Non-pigmented ciliary epithelial cell (primary cell): ENCODE data around the gene RTN4R.

Experiments used
- DNase-seq: peaks from one replicate; pipeline ENCODE4 v3.0.0-alpha.2; 2010; ENCODE audit warnings: low read depth

RTN4R gene

DNA sequence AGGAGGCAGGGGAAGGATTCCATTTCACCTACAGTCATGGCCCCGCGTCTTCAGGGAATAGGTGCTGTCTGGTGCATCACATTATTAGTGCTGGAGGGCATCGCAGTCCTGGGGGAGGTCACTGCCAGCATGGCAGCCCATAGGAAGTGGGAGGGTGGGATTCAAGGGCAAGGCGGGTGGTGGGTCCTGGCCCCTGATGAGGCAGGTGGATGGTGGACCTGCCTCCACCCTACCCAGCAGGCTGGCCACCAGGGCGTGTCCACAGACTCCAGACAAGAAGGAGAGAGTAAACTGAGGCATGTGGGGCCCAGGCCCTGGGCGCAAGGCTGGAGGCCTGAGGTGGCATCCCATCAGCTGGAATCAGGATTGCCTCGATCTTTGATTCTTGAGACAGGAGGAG, 53.3 kb downstream of the RTN4R start:
- DNase-seq = no peak

DNA sequence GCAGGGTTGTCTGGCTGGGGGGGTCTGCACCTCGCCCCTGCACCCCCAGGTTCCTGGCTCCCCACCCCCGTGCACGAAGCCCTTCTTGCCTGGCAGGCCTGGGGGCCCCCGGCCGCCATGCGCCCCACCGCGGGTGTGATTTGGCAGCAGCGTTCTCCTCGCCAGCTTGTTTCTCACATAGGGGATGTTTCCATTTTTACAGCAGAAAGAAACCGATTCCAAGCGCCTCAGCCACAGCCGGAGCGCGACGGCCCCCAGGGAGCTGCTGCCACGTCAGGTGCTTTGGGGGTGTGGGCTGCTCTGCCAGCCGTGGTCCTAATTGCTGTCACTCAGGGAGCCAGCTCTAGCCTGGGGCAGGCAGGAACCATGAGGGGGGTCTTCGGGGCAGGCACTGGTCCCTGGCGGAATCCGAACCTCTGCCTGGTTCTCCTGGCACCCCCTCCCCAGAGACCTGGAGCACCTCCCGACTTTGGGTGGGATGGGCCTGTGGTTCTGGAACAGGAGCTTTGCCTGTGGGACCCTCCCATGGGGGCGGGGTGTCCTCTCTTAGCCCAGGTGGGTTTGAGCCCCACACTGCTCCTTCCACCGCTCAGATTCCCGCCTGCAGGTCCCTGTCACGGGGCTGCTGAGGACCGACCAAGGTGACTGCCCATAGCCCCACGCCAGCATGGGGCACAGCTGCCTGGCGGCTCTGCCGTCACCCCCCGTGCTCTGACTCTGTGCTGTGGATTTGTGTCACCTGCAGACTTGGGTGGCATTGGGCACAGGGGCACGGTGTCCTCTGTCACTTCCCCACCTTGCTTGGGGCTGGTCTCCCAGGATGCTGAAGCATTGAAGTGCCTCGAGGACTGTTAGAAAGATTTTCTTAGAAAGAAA, 54.0 kb downstream of the RTN4R start:
- DNase-seq = no peak

DNA sequence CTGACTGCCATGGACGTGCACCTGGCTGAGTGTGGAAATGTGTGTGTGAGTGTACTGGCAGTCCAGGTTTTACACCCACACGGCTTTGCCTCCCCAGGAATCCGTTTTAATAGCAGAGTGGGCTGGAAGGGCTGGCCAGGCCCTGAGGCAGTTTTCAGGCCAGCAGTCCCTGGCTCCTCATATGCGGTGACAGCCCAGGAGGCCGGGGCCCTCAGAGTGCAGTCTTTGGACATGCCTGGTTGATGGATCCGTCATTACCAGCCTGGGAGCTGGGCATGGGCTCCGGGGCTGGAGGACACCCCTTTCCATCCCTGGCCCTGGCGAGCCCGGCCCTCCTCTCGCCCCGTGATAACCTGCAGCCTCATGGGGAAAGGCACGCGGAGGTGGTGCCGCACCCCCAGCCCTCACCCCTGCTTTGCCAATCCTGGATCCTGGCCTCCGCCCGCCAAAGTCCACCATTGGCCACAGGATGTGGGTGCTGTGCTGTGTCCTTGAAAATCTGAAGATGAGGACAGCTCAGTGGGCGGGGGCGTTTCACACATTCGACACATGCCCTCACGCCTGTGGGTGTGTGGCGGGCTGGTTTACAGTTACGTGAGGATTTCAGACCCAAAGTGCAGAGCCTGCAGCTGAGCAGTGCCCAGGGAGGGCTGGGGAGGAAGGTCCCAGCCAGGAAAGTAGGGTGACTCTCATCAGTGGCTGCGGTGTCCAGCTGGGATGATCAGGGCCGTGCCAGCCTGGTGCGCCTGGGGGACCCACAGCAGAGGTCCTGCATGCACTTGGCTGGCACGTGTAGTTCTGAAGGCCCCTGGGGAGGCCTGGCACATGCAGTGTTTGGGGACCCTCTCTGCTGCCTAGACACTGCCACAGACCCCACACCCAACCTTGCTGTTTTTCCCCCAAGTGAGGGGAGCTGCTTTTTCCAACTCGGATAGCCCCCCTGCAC, 55.1 kb downstream of the RTN4R start:
- DNase-seq = no peak

DNA sequence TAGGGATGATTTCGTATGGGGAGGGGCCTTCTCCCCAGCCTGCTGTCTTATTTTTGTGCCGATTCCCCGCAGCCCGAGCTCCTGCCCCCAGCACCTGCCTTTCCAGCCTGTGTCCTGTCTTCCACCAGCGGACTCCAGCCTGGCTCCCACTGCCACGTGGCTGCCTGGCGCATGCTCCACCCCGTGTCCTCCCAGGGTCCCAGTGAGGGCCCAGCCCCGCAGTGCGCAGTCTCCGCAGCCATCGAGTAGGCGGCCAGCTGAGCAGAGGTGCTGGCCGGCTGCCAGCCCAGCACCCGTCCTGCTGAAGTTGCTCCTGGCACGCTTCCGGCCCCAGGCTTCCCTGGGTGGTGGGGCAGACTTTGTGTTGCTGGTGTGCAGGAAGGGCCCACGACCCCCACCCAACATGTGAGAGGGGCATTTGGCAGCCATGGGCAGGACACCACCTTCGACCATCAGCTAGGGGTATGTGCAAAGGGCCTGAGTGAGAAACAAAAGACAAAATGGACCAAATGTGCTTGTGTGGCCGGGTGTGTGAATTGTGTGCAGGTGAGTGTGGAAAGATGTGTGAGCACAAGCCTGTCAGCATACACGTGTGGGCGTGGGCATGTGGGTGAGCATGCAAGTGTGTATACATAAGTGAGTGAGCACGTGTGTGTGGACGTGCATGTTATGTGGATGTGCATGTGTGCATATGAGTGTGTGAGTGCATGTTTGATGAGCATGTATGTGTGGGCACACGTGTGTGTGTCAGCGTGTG, 55.9 kb downstream of the RTN4R start:
- no peak for DNase-seq

DNA sequence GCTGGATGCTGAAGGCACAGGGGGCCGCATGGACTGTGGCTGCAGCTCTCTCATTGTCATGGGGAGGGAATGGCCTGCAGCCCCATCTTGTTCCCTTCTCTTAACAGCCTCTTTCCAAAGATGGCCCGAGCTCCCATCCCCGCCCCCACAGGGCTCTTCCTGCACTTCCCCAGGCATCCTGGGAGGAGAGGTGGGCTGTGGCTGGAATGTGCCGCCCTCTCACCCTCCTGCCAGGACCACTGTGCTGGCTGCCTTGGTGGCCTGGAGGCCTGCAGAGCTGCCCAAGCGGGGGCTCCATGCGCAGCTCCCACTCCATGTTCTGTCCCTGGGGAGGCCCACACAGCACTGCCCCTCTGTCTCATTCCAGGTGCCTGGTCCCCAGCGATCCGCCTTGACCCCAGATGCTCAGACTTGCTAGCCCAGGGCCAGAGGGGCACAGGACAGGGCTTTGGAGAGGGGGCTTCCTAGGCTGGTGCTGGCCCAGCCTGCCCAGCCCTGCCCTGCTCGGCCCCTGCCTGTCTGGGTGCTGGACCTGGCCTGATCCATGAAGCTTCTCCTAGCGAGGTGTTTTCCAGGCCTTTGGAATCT, 56.6 kb downstream of the RTN4R start:
- DNase-seq = no peak

DNA sequence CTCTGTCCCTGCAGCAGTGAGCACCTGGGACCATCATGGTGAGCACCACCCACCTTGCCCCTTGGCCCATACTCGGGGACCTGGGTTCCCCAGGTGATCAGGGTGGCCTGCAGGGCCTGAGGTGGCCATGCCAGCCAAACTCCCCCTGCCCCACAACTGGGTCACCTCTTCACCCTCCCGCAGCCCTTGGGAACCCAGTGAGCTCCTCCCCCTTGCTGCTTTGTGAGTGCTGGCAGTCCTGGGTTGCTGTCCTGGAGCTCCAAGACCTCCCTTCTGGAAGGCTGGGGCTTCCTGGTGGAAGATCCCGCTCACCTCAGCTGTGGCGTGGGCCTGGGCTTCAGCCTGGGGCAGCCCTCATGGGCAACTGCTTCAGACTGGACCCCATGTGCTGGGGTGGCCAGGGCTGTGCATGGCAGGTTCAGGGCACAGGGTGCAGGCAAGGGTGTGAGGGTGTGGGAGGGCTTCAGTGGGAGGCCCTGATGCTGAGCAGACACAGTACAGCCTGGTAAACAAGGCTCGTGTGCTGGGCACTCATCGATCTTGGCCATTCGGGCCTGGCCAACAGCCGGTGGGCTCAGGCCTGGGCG, 57.6 kb downstream of the RTN4R start:
- DNase-seq = no peak

DNA sequence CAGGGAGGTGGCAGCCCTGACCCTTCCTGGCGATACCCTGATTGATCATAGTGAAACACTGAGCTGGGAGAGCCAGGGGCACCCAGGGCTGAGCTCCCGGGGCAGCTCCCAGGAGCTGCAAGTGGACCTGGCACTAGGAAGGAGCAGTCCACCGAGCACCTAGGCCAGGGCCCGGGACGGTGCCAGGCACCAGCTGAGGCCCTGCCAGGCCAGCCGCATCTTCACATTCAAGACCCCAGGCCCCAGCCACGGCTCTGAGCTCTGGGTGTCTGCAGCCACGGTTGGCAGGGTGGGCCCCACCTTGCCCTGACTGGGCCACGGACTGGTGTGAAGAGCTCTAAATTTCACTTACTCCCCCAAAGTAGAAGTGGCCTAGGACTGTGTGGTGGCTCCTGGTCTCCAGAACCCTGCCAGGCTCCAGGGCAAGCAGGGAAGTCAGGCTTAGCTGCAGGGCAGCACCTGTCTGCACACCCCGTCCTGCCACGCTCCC, 58.3 kb downstream of the RTN4R start:
- no peak for DNase-seq

DNA sequence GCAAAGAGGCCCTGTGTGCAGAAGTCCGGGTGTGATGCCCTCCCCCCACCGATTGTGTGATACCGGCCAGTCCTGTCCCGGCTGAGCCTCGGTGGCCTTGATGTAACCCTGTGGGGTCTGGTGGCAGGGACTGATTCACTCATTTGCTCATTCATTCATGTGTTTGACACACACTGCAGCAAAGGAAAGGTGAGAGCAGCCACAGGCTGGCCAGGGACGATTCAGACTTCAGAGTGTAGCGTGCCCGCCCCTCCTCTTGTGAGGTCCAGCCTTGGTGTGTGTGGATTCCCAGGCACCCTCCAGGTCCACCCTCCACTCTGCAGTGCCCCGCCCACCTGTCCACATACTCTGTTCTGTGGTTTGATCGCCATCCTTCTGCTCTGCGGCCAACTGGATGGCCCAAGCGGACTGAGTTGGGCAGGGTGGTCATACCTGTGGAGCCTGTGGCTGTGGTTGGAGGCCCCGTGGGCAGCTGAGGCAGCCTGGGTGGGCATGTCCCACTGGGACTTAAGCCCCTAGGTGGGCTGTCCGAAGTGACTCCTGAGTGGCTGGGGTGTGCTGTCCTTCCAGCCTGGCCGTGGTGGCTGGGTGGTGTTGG, 59.3 kb downstream of the RTN4R start:
- no peak for DNase-seq

DNA sequence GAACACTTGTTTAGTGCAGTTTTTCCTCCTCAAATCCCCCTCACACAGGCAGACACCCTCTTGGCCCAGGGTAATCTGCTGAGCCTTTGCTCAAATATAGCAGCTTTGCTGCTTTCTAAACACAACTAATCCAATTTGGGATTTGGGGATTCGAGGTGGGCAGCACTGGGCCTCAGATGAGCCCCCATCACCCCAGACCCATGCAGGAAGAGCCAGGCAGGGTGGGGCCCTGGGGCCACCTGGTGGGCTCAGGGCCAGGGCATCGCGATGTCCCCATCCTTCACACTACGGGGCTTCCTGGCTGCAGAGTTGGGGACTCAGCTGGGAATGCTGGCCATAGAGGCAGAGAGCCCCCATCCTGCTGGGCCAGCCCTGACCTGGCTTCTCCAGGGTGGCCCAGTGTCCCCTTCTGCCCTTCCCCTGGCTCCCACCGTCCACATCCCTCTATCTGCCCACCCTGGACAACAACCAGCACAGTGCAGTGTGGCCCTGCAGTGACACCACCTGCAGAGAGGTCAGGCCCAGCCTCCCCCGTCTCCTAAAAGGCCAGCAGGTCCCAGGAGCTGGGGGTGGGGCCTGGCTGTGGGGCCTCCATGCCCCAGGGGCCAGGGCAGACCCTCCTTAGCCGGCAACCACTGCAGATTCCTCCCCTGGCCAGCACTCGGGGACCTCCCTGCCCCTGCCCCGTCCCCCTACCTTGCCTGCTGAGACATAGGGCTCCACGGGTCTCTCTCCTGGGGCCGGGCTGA, 60.7 kb downstream of the RTN4R start:
- no peak for DNase-seq

DNA sequence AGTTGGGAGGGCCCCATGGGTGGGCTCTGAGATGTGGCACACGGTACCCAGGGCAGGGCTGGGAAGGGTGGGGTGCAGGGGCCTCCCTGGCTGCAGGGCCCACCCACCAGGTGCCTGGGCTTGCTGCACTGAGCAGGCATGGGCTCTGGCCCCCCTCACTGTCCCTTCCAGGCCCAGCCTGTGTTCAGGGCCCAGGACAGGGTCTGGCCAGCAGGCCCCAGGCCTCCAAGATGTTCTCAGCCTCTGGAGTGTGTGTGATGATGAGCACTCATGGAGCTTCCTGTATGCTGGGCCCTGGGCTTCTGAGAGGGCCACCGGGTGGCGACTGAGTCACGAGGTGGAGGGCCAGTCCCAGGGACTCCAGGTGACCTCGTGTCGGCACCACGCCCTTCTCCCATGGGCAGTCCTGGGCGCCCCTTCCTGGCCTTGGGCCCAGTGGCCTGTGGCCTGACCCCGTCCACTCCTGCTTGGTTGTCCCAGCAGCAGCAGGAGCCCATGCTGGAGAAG, 61.4 kb downstream of the RTN4R start:
- no peak for DNase-seq

DNA sequence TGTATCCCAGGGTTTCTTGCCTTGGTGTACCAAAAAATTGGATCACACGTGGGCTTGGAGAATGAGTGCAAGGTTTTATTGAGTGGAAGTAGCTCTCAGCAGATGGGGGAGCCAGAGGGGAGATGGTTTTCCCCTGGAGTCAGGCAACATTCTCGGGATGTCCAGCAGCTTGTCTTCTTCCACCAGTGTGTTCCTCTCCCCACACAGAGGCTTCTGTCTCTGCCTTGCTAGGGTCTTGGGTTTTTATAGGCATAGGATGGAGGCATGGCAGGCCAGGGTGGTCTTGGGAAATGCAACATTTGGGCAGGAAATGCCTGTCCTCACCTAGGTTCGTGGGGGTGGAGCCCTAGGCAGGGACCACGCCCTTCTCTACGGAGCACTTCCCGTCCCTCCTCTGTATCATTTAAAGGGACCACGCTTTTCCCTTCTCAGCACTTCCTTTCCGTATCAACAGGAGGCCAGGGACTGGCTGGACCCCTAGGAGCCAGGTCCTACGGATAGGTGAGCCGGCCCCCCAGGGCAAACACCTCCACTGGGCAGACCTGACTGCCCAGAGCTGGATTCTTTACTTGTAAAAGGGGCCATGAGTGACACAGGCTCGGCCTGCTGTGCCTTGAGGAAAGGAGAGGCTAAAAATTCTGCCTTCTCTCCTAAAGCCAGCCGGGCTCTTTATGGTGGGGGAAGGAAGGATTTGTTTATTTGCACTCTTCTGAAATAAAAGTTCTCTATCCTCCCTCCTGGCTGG, 62.0 kb downstream of the RTN4R start:
- no peak for DNase-seq

DNA sequence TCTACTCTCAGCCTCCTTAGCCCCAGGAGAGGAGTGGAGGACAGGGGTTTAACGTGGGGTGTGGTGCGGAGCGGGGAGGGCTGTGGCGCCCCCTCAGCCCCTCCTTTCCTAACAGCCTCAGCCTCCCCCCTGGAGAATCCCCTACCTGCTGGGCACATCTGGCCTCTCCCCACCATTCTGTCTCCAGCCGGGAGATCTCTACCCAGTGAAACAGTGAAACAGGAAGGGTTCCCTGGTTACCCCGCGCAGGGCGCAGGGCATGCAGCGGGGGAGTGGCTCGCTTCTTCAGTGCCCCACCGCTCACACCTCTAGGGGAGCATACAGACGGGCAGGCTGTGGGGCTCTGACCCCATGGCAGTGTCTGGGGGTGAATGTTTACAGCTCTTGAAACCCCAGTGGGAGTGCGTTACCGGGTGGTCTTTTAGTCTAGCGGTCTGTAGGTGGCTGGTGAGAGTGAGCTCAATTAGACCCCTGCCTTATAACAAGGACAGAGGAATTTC, 62.6 kb downstream of the RTN4R start:
- DNase-seq = no peak

DNA sequence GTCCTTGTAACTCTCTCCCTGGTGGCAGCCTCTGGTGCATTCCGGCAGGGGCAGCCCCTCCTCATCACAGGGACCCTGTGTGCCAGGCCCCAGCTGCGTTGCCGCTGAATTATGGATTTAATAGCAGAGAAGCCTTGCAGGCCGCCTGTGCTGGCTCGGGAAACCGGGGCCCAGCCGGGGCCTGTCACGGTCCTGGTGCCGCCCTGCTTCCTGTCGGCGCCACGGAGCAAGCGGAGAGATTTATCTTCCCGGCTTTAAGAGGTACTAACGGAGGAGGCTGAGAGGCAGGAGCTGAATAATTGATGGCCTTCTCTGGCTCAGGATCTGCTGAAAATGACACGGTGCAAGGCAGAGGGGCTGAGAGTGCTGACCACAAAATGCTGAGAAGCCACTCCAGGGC, 63.3 kb downstream of the RTN4R start:
- no peak for DNase-seq

DNA sequence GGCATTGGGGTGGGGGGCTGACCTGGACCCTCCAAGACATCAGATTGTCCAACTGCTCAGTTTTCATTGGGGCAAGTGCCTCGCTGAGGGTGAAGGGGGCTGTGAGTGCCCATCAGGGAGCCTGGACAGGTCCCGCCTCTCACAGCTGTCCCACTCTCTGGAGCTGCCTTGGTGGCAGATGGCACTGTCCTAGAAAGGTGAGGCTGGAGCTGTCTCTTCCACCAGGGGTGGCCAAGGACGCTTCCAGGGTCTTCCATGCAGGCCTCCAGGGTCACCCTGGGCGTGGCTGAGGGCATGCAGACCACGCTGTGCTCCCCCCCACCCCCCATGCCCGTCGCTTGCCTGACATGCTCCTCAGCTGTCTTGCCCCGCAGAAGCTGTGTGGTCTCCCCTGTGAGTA, 63.8 kb downstream of the RTN4R start:
- DNase-seq = no peak

DNA sequence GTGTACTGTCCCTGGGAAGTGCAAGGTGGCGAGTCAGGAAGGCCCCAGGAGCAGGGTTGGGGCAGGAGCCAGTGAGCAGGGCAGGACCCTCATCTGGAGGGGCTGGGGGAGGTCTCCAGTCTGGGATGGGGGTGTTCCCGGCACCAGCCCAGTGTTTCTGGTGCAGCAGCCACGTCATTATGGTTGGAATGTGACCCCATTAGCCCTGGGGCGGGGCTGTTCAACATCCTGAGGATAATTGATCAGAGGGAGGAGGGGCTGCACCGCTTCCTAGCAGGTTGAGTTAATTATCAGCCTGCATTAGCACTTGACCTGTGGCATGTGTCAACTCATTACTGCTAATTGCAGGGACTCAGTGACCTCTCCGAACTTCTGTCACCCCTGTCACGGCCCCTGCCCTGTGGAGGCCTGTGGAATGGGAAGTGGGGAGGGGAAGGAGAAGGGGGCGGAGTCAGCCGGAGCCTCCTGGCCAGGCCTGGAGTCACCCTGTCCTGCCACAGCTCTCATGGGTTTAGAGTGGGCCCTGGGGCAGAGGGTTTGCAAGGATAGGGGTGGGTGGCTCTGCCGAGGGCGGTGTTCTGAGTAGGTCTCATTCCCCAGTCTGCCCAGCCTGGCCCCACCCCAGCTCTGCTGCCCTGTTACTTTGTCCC, 64.4 kb downstream of the RTN4R start:
- DNase-seq = no peak

DNA sequence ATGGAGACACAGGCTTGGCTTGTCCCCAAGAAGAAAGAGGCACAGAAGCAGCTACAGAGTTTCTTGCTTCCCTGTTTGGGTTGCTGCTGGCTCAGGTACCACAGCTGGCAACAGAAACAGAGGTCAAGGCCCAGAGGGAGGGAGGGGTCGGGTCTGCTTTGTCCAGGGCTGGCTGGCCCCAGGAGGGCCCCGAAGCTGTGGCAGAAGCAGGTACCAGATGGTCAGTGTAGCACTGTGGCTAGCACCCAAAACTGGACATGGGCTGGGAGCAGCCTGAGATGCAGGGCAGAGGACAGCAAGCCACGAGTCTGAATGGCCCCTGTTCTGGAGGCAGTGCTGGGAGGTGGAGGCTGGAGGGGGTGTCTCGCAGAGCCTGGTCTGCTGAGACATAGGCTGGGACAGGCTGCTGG, 65.0 kb downstream of the RTN4R start:
- no peak for DNase-seq

DNA sequence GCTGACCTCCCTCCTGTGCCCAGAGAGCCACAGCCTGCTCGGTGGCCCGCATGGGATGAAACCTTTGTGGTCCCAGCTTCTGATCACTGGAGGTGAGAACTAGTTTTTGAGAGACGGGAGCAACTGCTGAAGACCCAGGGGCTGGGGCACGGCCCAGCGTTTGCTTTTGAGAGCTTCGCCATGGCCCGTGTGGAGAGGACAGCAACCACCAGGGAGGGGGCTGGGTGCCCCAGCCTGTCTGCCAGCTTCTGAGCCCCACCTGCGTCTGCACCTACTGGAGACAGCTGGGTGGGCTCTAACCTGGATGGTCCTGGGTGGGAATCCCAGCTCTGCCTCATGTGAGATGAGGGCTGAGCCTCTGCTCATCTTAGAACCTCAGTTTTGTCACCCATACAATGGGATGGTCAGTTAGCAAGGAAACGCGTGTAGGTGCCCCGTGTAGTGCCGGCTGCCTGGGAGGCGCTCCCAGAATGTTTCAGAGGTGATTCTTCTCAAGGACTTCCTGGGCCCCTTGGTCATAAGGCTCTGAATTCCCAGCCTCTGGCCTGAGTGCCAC, 66.2 kb downstream of the RTN4R start:
- no peak for DNase-seq

DNA sequence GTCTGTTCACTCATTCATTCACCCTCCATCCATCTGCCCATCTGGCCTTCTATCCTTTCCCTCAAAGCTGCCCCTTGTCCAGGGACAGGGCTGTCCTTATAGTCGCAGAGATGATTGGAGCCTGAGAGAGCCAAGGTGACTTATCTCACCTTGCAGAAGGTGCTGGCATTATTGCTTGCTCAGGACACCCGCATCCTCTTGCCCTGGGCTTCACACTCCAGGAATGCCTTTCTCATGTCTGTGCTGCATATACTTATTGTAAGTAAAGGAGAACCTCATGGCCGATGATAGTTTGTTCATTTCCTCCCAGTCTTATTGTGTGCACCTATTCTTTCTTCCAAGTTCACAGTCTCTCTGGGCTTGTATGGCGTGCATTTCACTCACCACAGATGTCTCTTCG, 68.2 kb downstream of the RTN4R start:
- no peak for DNase-seq
